IMR-90 (cell line): ENCODE data around the gene BCL6. TPM values are rescaled to one million over a fixed set of nuclear protein-coding genes. Genes with fewer than 3 reads are reported as not detected.

Source experiments
- ATAC-seq: fragments of 200-7000 bp; cut with Tn5 transposase; 2 replicates; pipeline ENCODE4 v1.9.1; 2020; ENCODE audit warnings: low read depth, mild to moderate bottlenecking, moderate library complexity
- BruUV-seq: library from RNA; stranded (reverse); fragments of 400-500 nt; replicated peaks from 2 replicates; lab custom pipeline; 2021; lab: Mats Ljungman, UMichigan
- CTCF ChIA-PET: fragments of 300-600 bp; formaldehyde crosslinking; extraction: SDS; loops from one replicate; lab custom pipeline; 2021; ENCODE audit warnings: antibody characterized with exemption; lab: Yijun Ruan, JAX
- POLR2A ChIA-PET: fragments of 300-600 bp; sonication (Branson Sonifier 250); formaldehyde crosslinking; loops from one replicate; lab custom pipeline; 2022; ENCODE audit warnings: antibody characterized with exemption; ENCODE audit not compliant: unreplicated experiment; lab: Charles Lee
- DNase-seq: peaks from one replicate; pipeline ENCODE4 v3.0.0; 2013
- H2AFZ ChIP-seq: replicated peaks from 2 replicates; pipeline ENCODE3; 2013; ENCODE audit warnings: low read length, mild to moderate bottlenecking; ENCODE audit not compliant: poor library complexity
- H2AK5ac ChIP-seq: 2 replicates; pipeline ENCODE4 v1.6.1; 2013; ENCODE audit warnings: low read depth, low read length, inconsistent platforms
- H2AK9ac ChIP-seq: replicated peaks from 2 replicates; pipeline ENCODE3; 2013; ENCODE audit warnings: mild to moderate bottlenecking, low read depth, low read length, moderate library complexity; ENCODE audit not compliant: poor library complexity
- H2BK120ac ChIP-seq: 2 replicates; pipeline ENCODE4 v1.6.1; 2013; ENCODE audit warnings: low read depth, low read length, inconsistent platforms
- H2BK15ac ChIP-seq: 3 replicates; pipeline ENCODE4 v1.6.1; 2013; ENCODE audit warnings: low read depth, low read length, inconsistent platforms
- H2BK20ac ChIP-seq: 2 replicates; pipeline ENCODE4 v1.6.1; 2013; ENCODE audit warnings: low read depth, mild to moderate bottlenecking, inconsistent platforms, low read length, moderate library complexity
- H2BK5ac ChIP-seq: 2 replicates; pipeline ENCODE4 v1.6.1; 2013; ENCODE audit warnings: mild to moderate bottlenecking, low read depth, low read length, inconsistent platforms; ENCODE audit not compliant: poor library complexity, severe bottlenecking
- H3K14ac ChIP-seq: replicated peaks from 2 replicates; pipeline ENCODE4 v1.6.1; 2013; ENCODE audit warnings: low read depth, low read length, inconsistent platforms
- H3K18ac ChIP-seq: 2 replicates; pipeline ENCODE4 v1.6.1; 2013; ENCODE audit warnings: low read depth, low read length, control low read depth
- H3K23ac ChIP-seq: 2 replicates; pipeline ENCODE4 v1.6.1; 2013; ENCODE audit warnings: low read depth, low read length, inconsistent platforms
- H3K27ac ChIP-seq: 2 replicates; pipeline ENCODE4 v1.5.1; 2013; ENCODE audit warnings: mild to moderate bottlenecking, control low read depth, low read length; ENCODE audit not compliant: insufficient read depth
- H3K27me3 ChIP-seq: 2 replicates; pipeline ENCODE4 v1.6.1; 2013; ENCODE audit warnings: low read length; ENCODE audit not compliant: control insufficient read depth, insufficient read depth
- H3K36me3 ChIP-seq: 2 replicates; pipeline ENCODE4 v1.6.1; 2013; ENCODE audit warnings: low read length, mixed read lengths; ENCODE audit not compliant: control insufficient read depth, insufficient read depth
- H3K4ac ChIP-seq: 2 replicates; pipeline ENCODE4 v1.6.1; 2013; ENCODE audit warnings: low read depth, low read length, inconsistent platforms
- H3K4me1 ChIP-seq: 2 replicates; pipeline ENCODE4 v1.6.1; 2013; ENCODE audit warnings: low read length, mixed read lengths; ENCODE audit not compliant: control insufficient read depth, insufficient read depth
- H3K4me2 ChIP-seq: 2 replicates; pipeline ENCODE4 v1.6.1; 2013; ENCODE audit warnings: low read depth, mild to moderate bottlenecking, control low read depth, low read length, moderate library complexity
- H3K4me3 ChIP-seq: 2 replicates; pipeline ENCODE4 v1.5.1; 2013; ENCODE audit warnings: low read depth, mild to moderate bottlenecking, control low read depth, low read length, moderate library complexity; ENCODE audit not compliant: insufficient read depth
- H3K56ac ChIP-seq: 2 replicates; pipeline ENCODE4 v1.6.1; 2013; ENCODE audit warnings: low read length, inconsistent platforms; ENCODE audit not compliant: insufficient read depth; ENCODE audit errors: extremely low read depth
- H3K79me1 ChIP-seq, 2 experiments: 2 replicates each; pipeline ENCODE4 v1.6.1; 2013; ENCODE audit warnings: low read length in 2 of 2, inconsistent platforms in 1 of 2, low read depth in 1 of 2
- H3K9ac ChIP-seq: 2 replicates; pipeline ENCODE4 v1.6.1; 2013; ENCODE audit warnings: low read depth, low read length, control low read depth
- H3K9me1 ChIP-seq: 2 replicates; pipeline ENCODE4 v1.6.1; 2013; ENCODE audit warnings: low read length, inconsistent platforms; ENCODE audit not compliant: insufficient read depth
- H3K9me3 ChIP-seq: 2 replicates; pipeline ENCODE4 v1.6.1; 2013; ENCODE audit warnings: low read length; ENCODE audit not compliant: control insufficient read depth, insufficient read depth
- H4K20me1 ChIP-seq: 2 replicates; pipeline ENCODE4 v1.6.1; 2013; ENCODE audit warnings: low read length, inconsistent platforms; ENCODE audit not compliant: insufficient read depth
- H4K5ac ChIP-seq: 2 replicates; pipeline ENCODE4 v1.6.1; 2013; ENCODE audit warnings: mild to moderate bottlenecking, low read depth, low read length, control low read depth
- H4K8ac ChIP-seq, 2 experiments: 2 replicates each; pipeline ENCODE4 v1.6.1; 2013; ENCODE audit warnings: low read depth in 2 of 2, low read length in 2 of 2, control low read depth in 1 of 2, inconsistent platforms in 1 of 2
- H4K91ac ChIP-seq: 2 replicates; pipeline ENCODE4 v1.6.1; 2013; ENCODE audit warnings: low read depth, low read length, inconsistent platforms; ENCODE audit not compliant: insufficient read depth
- BHLHE40 ChIP-seq: fragments of 150-350 bp; IDR thresholded peaks from 2 replicates; pipeline ENCODE4 v1.6.1; 2016; ENCODE audit warnings: mild to moderate bottlenecking, low read depth, low read length
- CHD1 ChIP-seq: IDR thresholded peaks from 2 replicates; pipeline ENCODE4 v1.6.1; 2012; ENCODE audit warnings: low read depth, low read length, improper control_type of control experiment
- ELK1 ChIP-seq: fragments of 150-350 bp; IDR thresholded peaks from 2 replicates; pipeline ENCODE4 v1.6.1; 2016; ENCODE audit warnings: low read depth, mild to moderate bottlenecking, low read length, moderate library complexity, borderline replicate concordance
- FOS ChIP-seq: fragments of 150-350 bp; IDR thresholded peaks from 2 replicates; pipeline ENCODE4 v1.6.1; 2016; ENCODE audit warnings: low read depth, low read length
- MAFK ChIP-seq: IDR thresholded peaks from 2 replicates; pipeline ENCODE4 v1.6.1; 2012; ENCODE audit warnings: low read depth, low read length, improper control_type of control experiment
- MAZ ChIP-seq: IDR thresholded peaks from 2 replicates; pipeline ENCODE4 v1.6.1; 2012; ENCODE audit warnings: low read depth, mild to moderate bottlenecking, low read length, improper control_type of control experiment, moderate library complexity, borderline replicate concordance
- SMC3 ChIP-seq: fragments of 150-350 bp; IDR thresholded peaks from 2 replicates; pipeline ENCODE4 v1.6.1; 2016; ENCODE audit warnings: low read depth, mild to moderate bottlenecking, antibody characterized with exemption, low read length, moderate library complexity
- WGBS, 2 experiments: methylation state at CpG; one replicate each; pipeline versions ENCODE4 v1.1.5 to v1.1.7; 2013; ENCODE audit warnings: missing lambda C conversion rate in 2 of 2; ENCODE audit not compliant: insufficient read length in 1 of 2; ENCODE audit errors: extremely low coverage in 2 of 2; 5-methylcytosine and 5-hydroxymethylcytosine counted together
- dilution Hi-C: fragments of 300-500 bp; cut with HindIII; formaldehyde crosslinking; loops from one replicate; pipeline ENCODE4 v1.14.3; 2018; ENCODE audit warnings: low sequenced_read_pairs; ENCODE audit not compliant: unreplicated experiment
- in situ Hi-C: fragments of 300-500 bp; cut with MboI; formaldehyde crosslinking; loops from 3 replicates; pipeline ENCODE4 v1.14.3; 2019; ENCODE audit warnings: low sequenced_read_pairs, inconsistent platforms, mixed read lengths
- intact Hi-C: fragments of 100-400 bp; cut with micrococcal nuclease; formaldehyde crosslinking; loops from 2 replicates; pipeline ENCODE4 v1.10.0; 2022
- polyA plus RNA-seq, 3 experiments: library from polyadenylated mRNA; depleted of rRNA; stranded (reverse); fragments of >200 nt; gene quantifications; 2 replicates each; pipeline ENCODE4 v1.2.3, GENCODE V29; 2012; ENCODE audit warnings: low replicate concordance in 1 of 3
- total RNA-seq: library from RNA; depleted of rRNA; stranded (reverse); fragments of >200 nt; gene quantifications from 2 replicates; pipeline ENCODE4 v1.2.3, GENCODE V29; 2012
- TF ChIP-seq, protein P1 (sequence below): conservative IDR thresholded peaks from 2 replicates; pipeline ENCODE4 v1.5.1; 2012; ENCODE audit warnings: mild to moderate bottlenecking, low read depth, low read length, improper control_type of control experiment

The BCL6 gene
- total and polyA plus RNA-seq, 2 of the 4 experiments (the other 2 are of a cell fraction): 19.7 to 22.6 TPM

GRCh38 chr3:187725653-187726370 is 19.5 kb downstream of the BCL6 start:
- in situ Hi-C loops: loop anchor here (25.0 kb wide), 4 partner anchors 686 to 1036 kb away; no protein-coding TSS in a partner anchor
- no peak overlapping the region for H2AK9ac ChIP-seq
- H3K27me3 ChIP-seq: no peaks in the 10 kb centered on the region
- H3K9ac ChIP-seq: no peak overlapping the region
- no peak overlapping the region for H3K4me2 ChIP-seq
- BruUV-seq: no TSS peak
- H4K8ac ChIP-seq: no peak overlapping the region
- 100% methylated on average over 1 of the region's 7 CpGs; no CpG with 5 or more reads in 1 of the 2 experiments for WGBS, 2 experiments
- peaks cover 6% of the 10 kb centered on the region for H4K20me1 ChIP-seq
- H3K56ac ChIP-seq: no peak overlapping the region
- ChIA-PET POLR2A (interaction anchor here (0.6 kb wide), 2 partner anchors 11 to 911 kb away, joined by 3 to 16 read pairs; no protein-coding TSS in a partner anchor), CTCF (no interaction called here)
- H3K4ac ChIP-seq: no peak overlapping the region
- no peak overlapping the region for H3K14ac ChIP-seq
- no peak for ATAC-seq
- H3K9me1 ChIP-seq: peaks cover 5% of the 10 kb centered on the region; the same call in 1 of the 2 replicates
- no peaks in the 10 kb centered on the region for H3K4me1 ChIP-seq
- H2BK20ac ChIP-seq: no peak overlapping the region
- peaks cover 83% of the 10 kb centered on the region for H3K36me3 ChIP-seq
- H2BK15ac ChIP-seq: no peak overlapping the region
- H2AK5ac ChIP-seq: no peak overlapping the region
- peaks cover 8 to 15% of the 10 kb centered on the region in 2 experiments for H3K79me1 ChIP-seq
- no peaks in the 10 kb centered on the region for H3K9me3 ChIP-seq
- H2BK120ac ChIP-seq: no peak overlapping the region
- no peak overlapping the region for H3K27ac ChIP-seq
- dilution Hi-C loops: loop anchor here (25.0 kb wide), 1 partner anchor 586 kb away; no protein-coding TSS in a partner anchor
- no peak overlapping the region for H2AFZ ChIP-seq
- no peak overlapping the region for H3K4me3 ChIP-seq
- TF ChIP-seq MAZ: no peak
- TF ChIP-seq ELK1: no peak
- no peak for TF ChIP-seq SMC3
- no peak for TF ChIP-seq BHLHE40
- TF ChIP-seq MAFK: no peak
- TF ChIP-seq CHD1: no peak
- TF ChIP-seq, protein P1, sequence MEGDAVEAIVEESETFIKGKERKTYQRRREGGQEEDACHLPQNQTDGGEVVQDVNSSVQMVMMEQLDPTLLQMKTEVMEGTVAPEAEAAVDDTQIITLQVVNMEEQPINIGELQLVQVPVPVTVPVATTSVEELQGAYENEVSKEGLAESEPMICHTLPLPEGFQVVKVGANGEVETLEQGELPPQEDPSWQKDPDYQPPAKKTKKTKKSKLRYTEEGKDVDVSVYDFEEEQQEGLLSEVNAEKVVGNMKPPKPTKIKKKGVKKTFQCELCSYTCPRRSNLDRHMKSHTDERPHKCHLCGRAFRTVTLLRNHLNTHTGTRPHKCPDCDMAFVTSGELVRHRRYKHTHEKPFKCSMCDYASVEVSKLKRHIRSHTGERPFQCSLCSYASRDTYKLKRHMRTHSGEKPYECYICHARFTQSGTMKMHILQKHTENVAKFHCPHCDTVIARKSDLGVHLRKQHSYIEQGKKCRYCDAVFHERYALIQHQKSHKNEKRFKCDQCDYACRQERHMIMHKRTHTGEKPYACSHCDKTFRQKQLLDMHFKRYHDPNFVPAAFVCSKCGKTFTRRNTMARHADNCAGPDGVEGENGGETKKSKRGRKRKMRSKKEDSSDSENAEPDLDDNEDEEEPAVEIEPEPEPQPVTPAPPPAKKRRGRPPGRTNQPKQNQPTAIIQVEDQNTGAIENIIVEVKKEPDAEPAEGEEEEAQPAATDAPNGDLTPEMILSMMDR: no peak
- no peak for TF ChIP-seq FOS
- no peak overlapping the region for H3K18ac ChIP-seq
- no peak overlapping the region for H3K23ac ChIP-seq
- no peak for DNase-seq
- no peak overlapping the region for H2BK5ac ChIP-seq
- H4K5ac ChIP-seq: no peak overlapping the region
- H4K91ac ChIP-seq: no peak overlapping the region
- intact Hi-C loops: no loop called here
